ENCODE results near the gene KMT2A.
"Not testable (repeated sequence)": the region's sequence is repeated elsewhere in the genome, so short reads cannot be mapped to it uniquely, and the experiment has no call there.

The KMT2A gene

GRCh38 chr11:118435893-118436624 is at the start of gene KMT2A:
KMT2A (plus strand) TSS chr11:118436492; CDS start chr11:118436513, 21 bp downstream.
- peak; percentile 95 for DNase-seq

- DNase-seq = no peak
Measured at GRCh38 chr11:118396097-118396501, 40.2 kb upstream of the KMT2A start.

DNA sequence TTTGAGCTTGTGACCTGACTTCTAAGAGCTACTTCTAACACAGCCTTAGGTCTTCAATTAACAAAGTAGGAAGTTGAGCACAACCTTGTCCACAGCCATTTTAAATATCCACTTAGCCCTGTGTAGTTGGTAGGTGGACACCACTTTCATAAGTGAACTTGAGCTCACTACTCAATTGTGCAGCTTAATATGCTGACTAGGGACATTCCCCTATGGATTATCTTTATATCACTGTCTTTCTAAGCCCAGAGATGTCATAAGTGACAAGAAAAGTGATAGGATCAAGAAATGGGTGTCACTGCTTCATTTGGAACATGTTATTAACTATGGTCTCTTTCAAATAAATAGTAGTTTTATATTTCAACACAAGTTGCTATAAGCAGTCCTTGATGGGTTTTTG is 38.8 kb upstream of the KMT2A start:
- DNase-seq = no peak

- no peak for DNase-seq
Measured at GRCh38 chr11:118398791-118399559, 37.3 kb upstream of the KMT2A start.

GRCh38 chr11:118401151-118401879 is 35.0 kb upstream of the KMT2A start, which contains the start of gene ATP5MG:
ATP5MG (plus strand) TSS chr11:118401606; CDS start chr11:118401666, 60 bp downstream.
- DNase-seq = peak; percentile 91

DNA sequence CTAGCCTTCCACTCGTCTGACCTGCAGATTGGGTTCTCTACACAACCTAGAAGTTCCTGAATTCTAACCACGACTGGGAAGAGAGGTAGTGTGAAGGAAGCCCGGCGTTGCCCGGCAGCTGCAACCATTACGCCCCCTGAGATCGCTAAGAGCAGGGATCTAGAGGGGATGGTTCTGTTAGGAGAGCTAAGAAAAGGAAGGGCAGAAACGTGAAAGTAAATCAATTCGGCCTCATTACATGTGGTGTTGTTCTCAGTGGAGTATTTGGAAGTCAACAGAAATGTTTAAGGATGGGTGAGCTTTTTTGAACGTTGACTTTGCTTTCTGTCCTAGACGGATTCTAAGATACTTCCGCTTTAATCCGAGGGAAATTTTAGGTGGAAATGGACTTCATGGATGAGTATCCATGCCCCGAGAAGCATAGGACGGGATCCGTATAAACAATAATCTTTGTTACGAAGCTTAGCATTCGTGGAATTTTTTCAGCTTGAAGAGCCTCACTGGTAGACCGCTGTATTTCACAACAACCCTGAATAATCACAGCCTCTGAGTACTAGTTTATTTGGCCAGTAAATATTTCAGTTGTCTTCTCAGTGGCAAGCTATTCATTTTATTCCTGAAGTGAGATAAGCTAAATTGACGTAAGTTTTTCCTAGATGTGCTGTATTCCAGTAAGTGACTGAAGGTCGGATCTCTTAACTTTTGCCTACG is 34.3 kb upstream of the KMT2A start:
- no peak for DNase-seq

DNA sequence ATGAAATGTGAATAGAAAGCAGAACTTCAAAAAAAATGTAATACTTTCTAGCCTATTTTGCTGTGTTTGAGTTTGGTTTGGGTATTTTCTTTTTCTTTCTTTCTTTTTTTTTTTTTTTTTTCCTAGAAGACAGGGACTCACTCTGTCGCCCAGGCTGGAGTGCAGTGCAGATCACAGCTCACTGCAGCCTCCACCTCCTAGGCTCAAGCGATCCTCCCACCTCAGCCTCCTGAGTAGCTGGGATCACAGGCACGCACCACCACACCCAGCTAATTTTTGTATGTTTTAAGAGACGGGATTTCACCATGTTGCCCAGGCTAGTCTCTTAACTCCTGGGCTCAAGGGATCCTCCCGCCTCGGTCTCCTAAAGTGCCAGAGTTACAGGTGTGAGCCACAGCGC is 33.7 kb upstream of the KMT2A start:
- DNase-seq = not testable (repeated sequence)

DNA sequence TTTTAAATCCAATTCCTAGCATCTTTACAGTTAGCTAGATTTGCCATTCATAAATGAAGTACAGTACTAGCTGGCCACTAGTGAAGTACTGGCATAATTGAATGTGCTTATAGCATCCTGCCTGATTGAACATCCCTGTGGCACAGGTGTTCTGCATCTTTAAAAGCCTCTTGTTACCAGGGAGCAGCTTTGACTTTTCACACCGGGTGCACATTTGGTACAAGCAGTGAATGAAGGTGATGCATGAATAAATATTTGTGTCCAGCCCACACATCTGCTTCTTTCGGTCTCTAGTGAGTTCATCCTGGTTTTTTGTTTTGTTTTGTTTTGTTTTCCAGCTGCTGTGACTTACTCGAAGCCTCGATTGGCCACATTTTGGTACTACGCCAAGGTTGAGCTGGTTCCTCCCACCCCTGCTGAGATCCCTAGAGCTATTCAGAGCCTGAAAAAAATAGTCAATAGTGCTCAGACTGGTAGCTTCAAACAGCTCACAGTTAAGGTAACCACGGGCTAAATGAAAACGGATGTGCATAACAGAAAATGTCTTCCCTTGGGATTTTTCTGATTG is 29.6 kb upstream of the KMT2A start:
- peak; percentile 90 for DNase-seq

GRCh38 chr11:118410055-118410745 is 26.1 kb upstream of the KMT2A start:
- DNase-seq = no peak

GRCh38 chr11:118411530-118411929 is 24.8 kb upstream of the KMT2A start:
- DNase-seq = no peak

GRCh38 chr11:118412921-118413320 is 23.4 kb upstream of the KMT2A start:
- DNase-seq = no peak

- DNase-seq = no peak
Measured at GRCh38 chr11:118415062-118415738, 21.1 kb upstream of the KMT2A start.

GRCh38 chr11:118415739-118416068 is 20.6 kb upstream of the KMT2A start:
- DNase-seq = no peak

- DNase-seq = not testable (repeated sequence)
Measured at GRCh38 chr11:118416900-118417299, 19.4 kb upstream of the KMT2A start.

- no peak for DNase-seq
Measured at GRCh38 chr11:118417801-118418200, 18.5 kb upstream of the KMT2A start.

GRCh38 chr11:118418766-118419165 is 17.5 kb upstream of the KMT2A start:
- no peak for DNase-seq

DNA sequence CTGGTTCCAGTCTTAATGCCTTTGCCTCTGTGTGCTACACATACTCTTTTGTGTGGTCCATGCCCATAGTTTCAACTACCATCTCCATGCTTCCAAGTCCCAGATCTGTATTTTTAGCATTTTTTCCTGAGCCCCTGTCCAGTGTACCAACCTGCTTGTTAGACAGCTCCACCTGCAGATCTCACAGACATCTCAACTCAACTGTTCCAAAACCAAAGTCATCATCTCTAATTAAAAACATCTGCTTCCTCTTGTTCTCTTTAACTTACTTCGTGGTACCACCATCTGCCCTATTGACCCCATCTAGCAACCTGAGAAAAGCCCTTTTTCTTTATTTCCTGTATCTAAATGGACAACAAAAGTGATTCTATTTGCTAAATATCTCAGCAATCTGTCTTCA is 8.6 kb upstream of the KMT2A start:
- no peak for DNase-seq

- no peak for DNase-seq
Measured at GRCh38 chr11:118430956-118431355, 5.3 kb upstream of the KMT2A start.

DNA sequence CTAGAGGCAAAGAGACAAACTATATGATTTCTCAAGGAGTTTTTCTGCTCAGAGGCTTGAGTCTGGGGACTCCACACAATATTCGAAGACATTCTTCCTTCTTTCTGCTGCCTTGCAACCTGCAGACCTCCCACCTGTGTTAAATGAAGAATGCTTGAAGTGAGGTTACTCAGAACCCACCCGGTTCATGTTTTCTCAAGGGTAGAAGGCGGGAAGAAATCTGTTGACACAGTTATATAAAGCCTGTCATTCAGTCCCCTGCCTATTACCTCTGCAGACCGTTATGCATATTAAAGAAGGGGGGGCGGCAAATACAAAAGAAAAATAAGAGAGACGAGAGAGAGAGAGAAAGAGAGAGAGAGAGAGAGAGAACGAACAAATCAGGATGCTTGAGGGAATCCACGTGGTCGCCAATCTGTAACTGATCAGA is 2.2 kb upstream of the KMT2A start:
- DNase-seq = peak; percentile 30

DNA sequence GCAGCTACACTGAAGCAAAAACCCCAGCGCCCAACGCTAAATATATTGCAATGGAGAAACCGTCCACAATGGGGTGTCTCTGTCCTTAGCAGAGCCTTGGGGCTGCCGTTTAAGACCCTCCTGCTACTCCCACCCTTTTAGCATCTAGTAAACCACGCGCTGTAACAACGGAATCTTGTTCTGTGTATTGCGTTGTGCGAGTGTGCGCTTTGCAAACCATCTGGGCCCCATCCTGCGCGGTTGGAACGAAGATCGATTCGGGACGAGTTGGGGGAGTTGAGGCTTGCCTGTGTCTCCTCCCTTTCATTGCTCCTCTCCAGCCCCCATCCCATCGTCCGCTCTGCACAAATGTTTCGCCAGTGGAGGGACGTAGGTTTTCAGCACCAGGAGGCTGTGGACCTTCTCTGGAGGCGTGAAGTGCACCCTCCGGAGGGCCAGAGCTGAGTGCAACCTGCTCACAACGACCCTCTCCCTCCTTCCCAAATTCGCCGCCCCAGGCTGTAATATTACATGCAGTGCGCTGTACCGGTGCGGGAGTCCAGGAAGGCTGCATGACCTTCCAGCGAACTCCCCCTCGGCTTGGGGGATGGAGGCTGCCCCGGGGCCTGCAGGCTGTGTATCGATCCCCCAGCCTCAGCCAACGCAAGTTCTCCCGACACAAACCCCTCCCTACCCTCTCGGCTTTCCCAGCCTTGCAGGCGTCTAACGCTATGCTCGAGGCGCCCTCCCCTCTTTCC is 1.6 kb upstream of the KMT2A start:
- peak; percentile 39 for DNase-seq

Measured in COR-L47 (cell line).